Peyer's patch (tissue), 4 donors: ENCODE data around the gene TCF12.

Experiments used
- CTCF ChIP-seq, 6 experiments: fragments of 450-650 bp in 4 of 6; fragments of 200-600 bp in 2 of 6; sonication (generic) in 1 of 6; IDR thresholded peaks; one replicate each; pipeline ENCODE4 v1.5.1; 2017 to 2019; ENCODE audit warnings: antibody characterized with exemption in 6 of 6, mild to moderate bottlenecking in 3 of 6, moderate library complexity in 1 of 6
- POLR2A ChIP-seq, 2 donors: fragments of 450-650 bp; IDR thresholded peaks; one replicate each; pipeline ENCODE4 v1.5.1; 2017; ENCODE audit warnings: antibody characterized with exemption in 2 of 2, mild to moderate bottlenecking in 2 of 2, moderate library complexity in 2 of 2

GRCh38 chr15:56957812-56958406, 39.5 kb downstream of the TCF12 start:
- TF ChIP-seq CTCF (IDR thresholded peaks at IDR 0.05) (no peak), POLR2A (IDR thresholded peaks at IDR 0.05) (no peak)
